Measurements from ENCODE around the gene ENG. TPM values are rescaled to one million over a fixed set of nuclear protein-coding genes. Genes with fewer than 3 reads are reported as not detected.

Gene ENG
- total and polyA plus RNA-seq, 2 of the 4 experiments (the other 2 are of a cell fraction) = 3.6 to 83.3 TPM

- 91% methylated on average over 3 of the region's 11 CpGs; no CpG with 5 or more reads in 1 of the 2 experiments for WGBS, 2 experiments (ENCODE audit: extremely low coverage in 2 of 2, insufficient read length in 1 of 2)
- intact Hi-C loops (cut with micrococcal nuclease) = no loop called here
- CTCF ChIA-PET = no interaction called here
- H2BK120ac ChIP-seq (ENCODE audit: low read depth, low read length) = no peak overlapping the region
- H3K4me1 ChIP-seq (ENCODE audit: control insufficient read depth, insufficient read depth, low read length) = peaks cover 11% of the 10 kb centered on the region; the same call in 1 of the 2 replicates
- no peak overlapping the region for H3K9ac ChIP-seq (ENCODE audit: low read depth, low read length)
- H3K14ac ChIP-seq (replicated peaks; ENCODE audit: low read depth, low read length) = no peak overlapping the region
- in situ Hi-C loops (cut with MboI; ENCODE audit: low sequenced_read_pairs) = no loop called here
- no peak overlapping the region for H3K18ac ChIP-seq (ENCODE audit: low read depth, low read length)
- H3K79me1 ChIP-seq (ENCODE audit: low read depth in 1 of 2, low read length in 2 of 2) = peaks cover 7 to 22% of the 10 kb centered on the region in 2 experiments; a peak in 2 of 4 replicates
- no peak overlapping the region for H3K4me3 ChIP-seq (ENCODE audit: insufficient read depth, low read depth, low read length)
- H4K5ac ChIP-seq (ENCODE audit: low read depth, low read length) = no peak overlapping the region
- H3K23ac ChIP-seq (ENCODE audit: low read depth, low read length) = no peak overlapping the region
- H2BK15ac ChIP-seq (ENCODE audit: low read depth, low read length) = no peak overlapping the region
- dilution Hi-C loops (cut with HindIII; ENCODE audit: low sequenced_read_pairs, unreplicated experiment) = no loop called here
- H3K27ac ChIP-seq (ENCODE audit: insufficient read depth, low read length) = no peak overlapping the region
- no peak overlapping the region for H2BK5ac ChIP-seq (ENCODE audit: low read depth, low read length, poor library complexity, severe bottlenecking)
- DNase-seq (no peak), ATAC-seq (ENCODE audit: low read depth) (no peak)
- no peak overlapping the region for H2AK5ac ChIP-seq (ENCODE audit: low read depth, low read length)
- H2AFZ ChIP-seq (replicated peaks; ENCODE audit: low read length, poor library complexity) = peak overlapping the region; percentile 11
- peaks cover 61% of the 10 kb centered on the region for H3K36me3 ChIP-seq (ENCODE audit: control insufficient read depth, insufficient read depth, low read length)
- no peak overlapping the region for H2AK9ac ChIP-seq (replicated peaks; ENCODE audit: low read depth, low read length, poor library complexity)
- H3K56ac ChIP-seq (ENCODE audit: extremely low read depth, insufficient read depth, low read length) = no peak overlapping the region
- no peaks in the 10 kb centered on the region; the same call in 1 of the 2 replicates for H3K9me1 ChIP-seq (ENCODE audit: insufficient read depth, low read length)
- no peak overlapping the region for H4K91ac ChIP-seq (ENCODE audit: insufficient read depth, low read depth, low read length)
- POLR2A ChIA-PET (ENCODE audit: unreplicated experiment) = interaction anchor here (0.6 kb wide), 1 partner anchor 14 kb away, joined by 5 read pairs; no protein-coding TSS in a partner anchor
- TF ChIP-seq CEBPB (IDR thresholded peaks at IDR 0.05; ENCODE audit: low read depth, low read length) (no peak), MAZ (IDR thresholded peaks at IDR 0.05; ENCODE audit: borderline replicate concordance, low read depth, low read length) (no peak), CHD1 (IDR thresholded peaks at IDR 0.05; ENCODE audit: low read depth, low read length) (no peak)
- no peak overlapping the region for H3K4me2 ChIP-seq (ENCODE audit: low read depth, low read length)
- 0 out of 2 replicates have a peak, but pooled peaks cover 5% of the 10 kb centered on the region for H4K20me1 ChIP-seq (ENCODE audit: insufficient read depth, low read length)
- H3K27me3 ChIP-seq (ENCODE audit: control insufficient read depth, insufficient read depth, low read length) = no peaks in the 10 kb centered on the region
- BruUV-seq (replicated peaks) = no TSS peak
- no peak overlapping the region for H4K8ac ChIP-seq (ENCODE audit: low read depth in 2 of 2, low read length in 2 of 2)
- no peak overlapping the region for H3K4ac ChIP-seq (ENCODE audit: low read depth, low read length)
- H2BK20ac ChIP-seq (ENCODE audit: low read depth, low read length) = no peak overlapping the region
- no peaks in the 10 kb centered on the region for H3K9me3 ChIP-seq (ENCODE audit: control insufficient read depth, insufficient read depth, low read length)
Observed at GRCh38 chr9:127818574-127818973, 35.9 kb downstream of the ENG start.
